Erythroblast (primary cell): ENCODE results near the gene TRPC4AP.

Experiments used
- GATA1 ChIP-seq: IDR thresholded peaks from 2 replicates; pipeline ENCODE4 v1.6.1; 2011; ENCODE audit warnings: low read depth, mild to moderate bottlenecking, control low read depth, low read length, moderate library complexity
- POLR2A ChIP-seq: IDR thresholded peaks from 2 replicates; pipeline ENCODE4 v1.6.1; 2011; ENCODE audit warnings: mild to moderate bottlenecking, low read length

DNA sequence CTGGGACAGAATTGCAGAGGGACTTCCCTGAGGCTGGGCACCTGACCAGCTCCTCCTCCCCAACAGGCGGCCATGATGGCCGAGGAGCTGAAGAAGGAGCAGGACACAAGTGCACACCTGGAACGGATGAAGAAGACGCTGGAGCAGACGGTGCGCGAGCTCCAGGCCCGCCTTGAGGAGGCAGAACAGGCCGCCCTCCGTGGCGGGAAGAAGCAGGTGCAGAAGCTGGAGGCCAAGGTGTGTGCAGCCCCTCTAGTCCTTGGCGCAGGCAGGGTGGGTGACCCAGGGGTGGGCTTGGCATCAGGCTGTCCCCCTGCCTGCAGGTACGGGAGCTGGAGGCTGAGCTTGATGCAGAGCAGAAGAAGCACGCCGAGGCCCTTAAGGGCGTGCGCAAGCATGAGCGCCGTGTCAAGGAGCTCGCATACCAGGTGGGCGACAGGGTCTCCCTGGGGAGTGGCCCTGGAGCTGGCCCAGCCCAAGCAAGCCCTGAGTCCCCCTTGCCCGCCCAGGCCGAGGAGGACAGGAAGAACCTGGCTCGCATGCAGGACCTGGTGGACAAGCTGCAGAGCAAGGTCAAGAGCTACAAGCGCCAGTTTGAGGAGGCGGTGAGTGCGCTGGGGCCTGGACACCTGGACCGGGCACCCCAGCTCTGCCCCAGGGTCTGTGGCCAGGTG lies 91.5 kb downstream of the TRPC4AP start:
- TF ChIP-seq POLR2A, result no peak
- TF ChIP-seq GATA1, result no peak
